ENCODE data around the gene MTA3.
"Not testable (repeated sequence)": the region's sequence is repeated elsewhere in the genome, so short reads cannot be mapped to it uniquely, and the experiment has no call there.

Gene MTA3

DNA sequence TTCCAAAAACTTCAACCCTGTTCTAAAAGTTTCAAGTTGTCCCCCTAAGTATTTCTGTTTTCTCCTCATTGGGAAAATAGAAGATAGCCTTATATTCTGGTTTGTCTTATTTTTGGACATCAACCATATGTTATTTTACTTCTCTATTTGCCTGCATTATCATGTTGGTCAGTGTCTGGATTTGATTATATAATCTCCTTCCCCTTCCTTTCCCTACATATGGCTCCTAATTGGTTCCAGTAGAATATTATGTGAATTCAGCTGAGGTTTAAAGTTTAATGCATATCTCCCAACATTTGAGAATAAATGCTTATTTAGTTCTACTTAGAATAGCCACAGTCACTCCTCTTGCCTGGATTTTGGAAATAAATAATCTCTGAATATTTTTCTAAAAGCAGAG is 128.6 kb downstream of the MTA3 start:
- FAIRE-seq (no peak), DNase-seq (ENCODE audit: insufficient read length, low spot score) (no peak)
- no peak for TF ChIP-seq POLR2A (IDR thresholded peaks at IDR 0.05; ENCODE audit: low read depth, low read length)

DNA sequence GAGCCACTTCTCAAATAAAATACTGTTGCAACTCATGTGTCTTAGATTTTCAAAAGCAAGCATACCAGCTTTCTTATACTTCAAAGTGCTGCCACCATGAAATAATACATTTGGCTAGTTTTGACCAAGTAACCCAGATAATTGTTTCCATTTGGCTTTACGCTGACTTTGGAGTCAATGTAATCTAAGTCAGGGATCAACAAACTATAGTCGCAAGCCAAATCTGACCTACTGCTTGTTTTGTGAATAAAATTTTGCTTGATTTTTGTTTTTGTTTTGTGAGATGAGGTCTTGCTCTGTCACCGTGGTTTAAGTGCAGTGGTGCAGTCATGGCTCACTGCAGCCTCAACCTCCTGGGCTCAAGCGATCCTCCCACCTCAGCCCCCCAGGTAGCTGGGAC is 130.5 kb downstream of the MTA3 start:
- no peak for DNase-seq (ENCODE audit: insufficient read length, low spot score)
- FAIRE-seq: no peak
- TF ChIP-seq POLR2A (IDR thresholded peaks at IDR 0.05; ENCODE audit: low read depth, low read length): no peak

DNA sequence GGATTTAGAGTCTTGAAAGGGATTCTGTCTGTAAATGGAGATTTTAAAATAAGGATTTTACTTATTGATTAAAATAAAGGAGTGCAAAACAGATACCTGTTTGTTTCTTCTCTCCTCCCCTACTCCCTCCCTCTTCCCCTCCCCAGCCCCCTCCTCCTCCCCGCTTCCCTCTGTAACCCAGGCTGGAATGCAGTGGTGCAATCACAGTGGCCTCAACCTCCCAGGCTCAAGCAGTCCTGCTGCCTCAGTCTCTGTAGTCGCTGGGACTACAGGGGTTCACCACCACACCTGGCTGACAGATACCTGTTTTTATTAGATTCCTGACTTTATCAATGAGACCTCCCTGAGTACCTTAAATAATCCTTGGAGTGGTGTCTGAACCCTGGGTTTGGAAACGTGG is 138.4 kb downstream of the MTA3 start:
- DNase-seq (ENCODE audit: insufficient read length, low spot score) (no peak), FAIRE-seq (no peak)
- TF ChIP-seq POLR2A (IDR thresholded peaks at IDR 0.05; ENCODE audit: low read depth, low read length): no peak

DNA sequence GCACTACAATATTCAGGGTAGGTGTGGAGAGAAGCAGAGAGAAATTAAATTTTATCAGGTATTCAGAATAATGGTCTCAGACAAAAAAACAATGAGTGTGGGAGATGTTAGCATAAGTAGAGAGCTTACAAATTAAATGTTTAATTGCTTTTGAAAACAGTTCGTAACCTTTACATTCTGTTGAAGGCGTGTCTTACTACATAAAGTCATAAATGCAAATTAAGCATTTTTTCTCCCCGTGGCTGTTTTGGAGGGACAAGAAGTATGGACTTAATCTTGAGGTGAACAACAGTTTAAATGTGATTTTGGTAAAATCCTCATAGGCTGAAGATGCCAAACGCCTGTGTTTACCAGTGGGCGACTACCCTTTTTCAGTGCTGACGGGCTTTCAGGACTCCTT is 139.7 kb downstream of the MTA3 start:
- FAIRE-seq: no peak
- TF ChIP-seq POLR2A (IDR thresholded peaks at IDR 0.05; ENCODE audit: low read depth, low read length): no peak
- no peak for DNase-seq (ENCODE audit: insufficient read length, low spot score)

DNA sequence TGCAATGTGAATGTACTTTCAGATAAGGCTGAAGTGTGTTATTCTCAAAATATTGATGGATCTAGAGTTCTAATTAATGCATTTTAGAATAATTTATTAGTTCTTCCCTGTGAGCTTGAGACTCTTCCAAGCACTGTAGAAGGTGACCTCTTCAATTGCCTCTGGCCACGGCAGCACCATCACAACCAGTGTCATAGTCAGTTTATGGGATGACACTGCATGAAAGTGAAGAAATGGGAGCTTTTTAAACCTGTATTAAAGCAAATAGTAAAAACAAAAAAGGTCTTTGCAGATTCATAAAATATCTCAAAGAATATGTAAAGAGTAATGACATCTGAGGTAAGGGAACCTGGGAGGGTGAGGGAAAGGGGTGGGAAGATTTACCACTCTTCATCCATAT is 143.5 kb downstream of the MTA3 start:
- no peak for DNase-seq (ENCODE audit: insufficient read length, low spot score)
- FAIRE-seq: no peak
- TF ChIP-seq POLR2A (IDR thresholded peaks at IDR 0.05; ENCODE audit: low read depth, low read length): no peak

DNA sequence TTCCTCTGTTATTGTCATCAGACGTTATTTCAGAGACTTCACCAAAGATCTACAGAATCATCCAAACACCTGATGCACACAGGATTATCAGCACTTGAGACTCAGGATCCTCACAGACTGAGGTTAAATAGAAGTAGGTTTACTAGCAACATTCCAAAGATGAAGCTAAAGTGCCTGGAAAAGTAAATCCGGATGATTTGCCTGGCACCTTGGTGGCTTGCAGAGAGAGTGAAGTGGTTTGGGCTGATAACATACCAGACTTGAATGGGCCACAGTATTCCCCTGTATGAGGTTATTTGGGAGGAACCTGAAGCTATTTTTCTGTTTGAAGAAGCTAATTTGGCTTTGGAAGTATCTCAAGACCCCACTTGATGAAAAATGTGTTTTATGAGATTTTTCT is 144.5 kb downstream of the MTA3 start:
- FAIRE-seq (no peak), DNase-seq (ENCODE audit: insufficient read length, low spot score) (no peak)
- no peak for TF ChIP-seq POLR2A (IDR thresholded peaks at IDR 0.05; ENCODE audit: low read depth, low read length)

DNA sequence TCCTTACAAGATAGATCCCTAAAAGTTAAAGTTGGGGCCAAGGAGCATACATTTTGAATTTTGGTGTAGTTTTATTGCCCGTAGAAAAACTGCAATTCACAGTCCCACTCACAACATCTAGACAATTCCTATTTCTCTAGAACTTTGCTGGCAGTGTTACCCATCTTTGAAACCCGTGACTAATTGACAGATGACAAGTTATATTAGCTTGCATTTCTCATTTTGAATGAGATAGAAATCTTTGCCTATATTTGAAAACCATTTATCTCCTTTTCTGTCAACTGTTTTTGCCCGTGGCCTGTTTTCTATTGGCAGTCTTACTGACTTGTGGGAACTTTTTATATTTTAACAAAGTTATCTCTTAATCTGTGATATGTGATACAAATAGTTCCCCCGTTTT is 145.5 kb downstream of the MTA3 start:
- TF ChIP-seq POLR2A (IDR thresholded peaks at IDR 0.05; ENCODE audit: low read depth, low read length): no peak
- FAIRE-seq (no peak), DNase-seq (ENCODE audit: insufficient read length, low spot score) (no peak)

DNA sequence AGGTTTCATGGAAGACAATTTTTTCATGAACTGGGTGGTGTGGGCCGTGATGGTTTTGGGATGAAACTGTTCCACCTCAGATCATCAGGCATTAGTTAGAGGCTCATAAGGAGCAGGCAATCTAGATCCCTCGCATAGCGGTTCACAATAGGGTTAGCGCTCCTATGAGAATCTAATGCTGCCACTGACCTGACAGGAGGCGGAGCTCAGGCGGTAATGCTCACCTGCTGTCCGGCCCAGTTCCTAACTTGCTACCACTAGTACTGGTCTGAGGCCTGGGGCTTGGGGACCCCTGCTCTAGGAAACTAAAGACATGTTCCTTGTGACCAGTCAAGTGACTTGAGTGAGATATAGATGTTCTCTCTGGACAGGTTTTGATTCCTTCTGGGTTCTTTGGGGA is 146.3 kb downstream of the MTA3 start:
- DNase-seq (ENCODE audit: insufficient read length, low spot score) (no peak), FAIRE-seq (no peak)
- no peak for TF ChIP-seq POLR2A (IDR thresholded peaks at IDR 0.05; ENCODE audit: low read depth, low read length)

DNA sequence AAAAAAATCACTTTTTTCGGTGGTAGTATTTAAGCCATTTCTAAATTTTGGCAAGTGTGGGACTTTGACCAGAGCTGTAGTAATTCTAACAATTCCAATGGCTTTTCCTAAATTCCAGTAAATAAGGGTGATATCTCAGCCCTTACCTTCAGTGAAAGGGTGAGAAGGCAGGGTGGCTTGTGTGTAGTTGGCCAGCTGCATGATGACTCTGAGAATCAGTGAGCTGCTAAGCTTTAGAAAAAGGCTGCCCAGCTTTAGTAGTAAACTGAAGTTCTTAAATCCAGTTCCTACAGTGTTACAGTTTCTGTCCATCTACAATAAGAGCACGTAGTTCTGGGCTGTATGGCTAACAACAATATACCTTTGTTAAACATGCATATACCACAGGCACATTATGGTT is 153.5 kb downstream of the MTA3 start:
- no peak for DNase-seq (ENCODE audit: insufficient read length, low spot score)
- no peak for FAIRE-seq
- TF ChIP-seq POLR2A (IDR thresholded peaks at IDR 0.05; ENCODE audit: low read depth, low read length): no peak

DNA sequence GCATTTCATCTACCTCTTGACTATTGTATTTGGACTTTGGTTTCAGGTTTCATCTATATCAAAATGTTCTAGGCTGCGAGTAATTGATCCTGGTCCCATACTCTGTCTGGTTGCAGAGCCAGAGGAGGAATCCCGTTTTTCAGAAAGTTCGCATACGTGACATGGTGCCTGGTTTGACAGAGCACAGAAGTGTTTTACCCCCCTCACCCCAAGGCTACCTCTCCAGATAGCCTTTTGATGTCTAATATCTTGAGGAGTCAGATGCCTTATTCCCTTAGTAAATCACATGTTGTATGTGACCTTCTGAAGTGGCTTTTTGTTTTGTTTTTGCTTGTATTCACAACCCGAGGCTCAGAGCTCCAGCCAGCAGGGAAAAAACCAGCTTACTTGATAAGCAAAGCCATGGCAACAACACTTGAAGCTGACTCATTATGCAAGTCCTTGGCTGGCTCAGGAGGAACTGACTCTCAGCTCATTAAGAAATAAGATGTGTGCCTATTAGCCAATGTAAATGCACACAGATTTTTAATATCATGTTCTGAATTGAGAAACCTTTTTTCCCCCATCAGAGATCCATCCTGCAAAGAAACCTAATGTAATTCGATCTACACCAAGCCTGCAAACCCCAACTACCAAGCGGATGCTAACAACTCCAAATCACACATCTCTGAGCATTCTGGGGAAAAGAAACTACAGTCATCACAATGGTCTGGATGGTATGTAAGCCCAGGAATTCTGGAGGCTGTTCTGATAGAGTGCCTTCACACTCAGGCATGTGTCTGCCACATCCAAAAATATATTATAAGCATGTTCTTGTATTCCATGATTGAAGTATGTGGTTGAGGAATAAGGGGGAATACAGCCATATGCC is 154.1 kb downstream of the MTA3 start:
- no peak for TF ChIP-seq POLR2A (IDR thresholded peaks at IDR 0.05; ENCODE audit: low read depth, low read length)
- DNase-seq (ENCODE audit: insufficient read length, low spot score): peak; percentile 9
- FAIRE-seq: peak; percentile 50

DNA sequence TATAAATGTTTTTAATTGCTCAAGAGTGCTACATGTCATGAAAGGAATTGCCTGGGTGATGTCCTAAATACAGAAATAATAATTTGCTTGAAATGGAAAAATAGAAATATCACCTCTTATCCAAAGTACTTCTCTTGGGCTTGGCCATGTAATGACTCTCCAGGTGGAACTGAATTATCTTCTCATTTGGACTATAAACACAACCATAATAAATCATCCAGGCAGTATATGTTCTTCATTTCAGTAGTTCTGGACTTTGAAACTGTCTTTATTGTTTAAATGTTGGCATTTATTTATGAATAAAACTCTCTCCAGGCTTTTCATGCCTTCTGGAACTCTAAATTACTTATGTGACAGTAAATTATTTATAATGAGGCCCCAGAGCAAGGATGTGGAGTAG is 155.0 kb downstream of the MTA3 start:
- no peak for DNase-seq (ENCODE audit: insufficient read length, low spot score)
- FAIRE-seq: no peak
- no peak for TF ChIP-seq POLR2A (IDR thresholded peaks at IDR 0.05; ENCODE audit: low read depth, low read length)

DNA sequence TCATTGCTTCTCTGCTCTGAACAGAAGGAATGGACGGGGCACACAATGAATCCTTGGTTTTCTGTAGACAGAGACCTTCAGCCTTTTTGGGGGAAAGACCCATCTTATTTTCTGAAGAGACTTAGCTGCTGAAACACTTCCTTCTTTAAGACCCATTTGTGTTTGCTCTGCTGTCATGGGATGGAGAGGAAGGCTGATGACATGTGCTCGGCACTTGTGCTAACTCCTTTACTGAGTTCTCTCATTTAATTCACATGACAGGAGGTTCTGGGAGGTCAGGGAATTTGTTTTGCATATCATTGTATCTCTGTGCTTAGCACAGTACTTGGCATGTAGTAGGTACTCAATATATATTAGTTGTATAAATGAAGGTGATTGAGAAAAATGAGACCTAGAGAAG is 156.5 kb downstream of the MTA3 start:
- no peak for TF ChIP-seq POLR2A (IDR thresholded peaks at IDR 0.05; ENCODE audit: low read depth, low read length)
- DNase-seq (ENCODE audit: insufficient read length, low spot score) (no peak), FAIRE-seq (no peak)

DNA sequence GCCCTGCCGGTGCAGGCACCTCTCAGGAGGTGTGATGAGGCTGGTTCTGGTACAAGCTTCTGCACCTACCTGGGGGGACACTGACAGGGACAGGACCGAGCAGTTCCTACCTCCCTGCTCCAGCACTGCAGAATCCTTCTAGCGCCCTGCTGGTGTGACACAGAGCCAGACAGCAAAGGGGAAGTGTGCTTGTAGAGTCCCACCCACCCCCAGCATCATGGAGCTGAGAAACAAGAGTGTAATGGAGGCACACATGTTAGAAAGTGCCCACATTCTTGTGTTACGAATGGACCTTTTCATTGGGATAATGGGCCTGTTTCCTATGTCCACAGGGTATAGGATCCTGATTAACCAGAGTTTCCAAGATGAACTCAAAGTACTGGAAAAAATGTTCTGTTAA is 157.2 kb downstream of the MTA3 start:
- TF ChIP-seq POLR2A (IDR thresholded peaks at IDR 0.05; ENCODE audit: low read depth, low read length): no peak
- no peak for DNase-seq (ENCODE audit: insufficient read length, low spot score)
- FAIRE-seq: no peak

DNA sequence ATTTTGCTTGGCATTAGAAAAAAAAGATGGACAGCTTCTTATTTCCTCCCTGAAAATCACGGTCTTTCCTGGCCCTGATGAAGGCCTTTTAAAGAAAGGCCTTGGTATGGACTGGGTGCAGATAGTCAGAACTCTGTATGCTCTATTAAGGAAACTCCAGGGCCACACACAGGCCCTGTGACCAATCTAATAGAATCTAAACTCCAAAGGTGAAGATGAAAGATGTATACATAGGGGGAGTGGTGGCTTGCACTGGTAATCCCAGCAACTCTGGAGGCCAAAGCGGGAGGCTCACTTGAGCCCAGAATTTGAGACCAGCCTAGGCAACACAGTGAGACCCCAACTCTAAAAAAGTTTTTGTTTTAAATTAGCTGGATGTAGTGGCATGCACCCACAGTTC is 158.2 kb downstream of the MTA3 start:
- FAIRE-seq: no peak
- no peak for DNase-seq (ENCODE audit: insufficient read length, low spot score)

DNA sequence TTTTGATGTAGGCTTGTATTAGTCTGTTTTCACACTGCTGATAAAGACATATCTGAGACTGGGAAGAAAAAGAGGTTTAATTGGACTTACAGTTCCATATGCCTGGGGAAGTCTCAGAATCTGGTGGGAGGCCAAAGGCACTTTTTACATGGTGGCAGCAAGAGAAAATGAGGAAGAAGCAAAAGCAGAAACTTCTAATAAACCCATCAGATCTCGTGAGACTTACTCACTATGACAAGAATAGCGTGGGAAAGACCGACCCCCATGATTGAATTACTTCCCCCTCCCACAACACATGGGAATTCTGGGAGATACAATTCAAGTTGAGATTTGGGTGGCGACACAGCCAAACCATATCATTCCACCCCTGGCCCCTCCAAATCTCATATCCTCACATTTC is 162.9 kb downstream of the MTA3 start:
- DNase-seq (ENCODE audit: insufficient read length, low spot score); FAIRE-seq: not testable (repeated sequence)

More for the DNA sequence above, 158.2 kb downstream of the MTA3 start:
- no peak for TF ChIP-seq POLR2A (IDR thresholded peaks at IDR 0.05; ENCODE audit: low read depth, low read length)

All from H54 (cell line).